Kidney epithelial cell (primary cell): ENCODE data around the gene NUP188. TPM values are rescaled to one million over a fixed set of nuclear protein-coding genes. Genes with fewer than 3 reads are reported as not detected.

Experiments used
- DNase-seq: peaks from one replicate; pipeline ENCODE4 v3.0.0-alpha.2; 2010; ENCODE audit warnings: low read depth
- H3K27me3 ChIP-seq: 2 replicates; pipeline ENCODE4 v1.6.0; 2011; ENCODE audit warnings: low read length; ENCODE audit not compliant: control insufficient read depth, insufficient read depth
- H3K36me3 ChIP-seq: 2 replicates; pipeline ENCODE4 v1.5.1; 2011; ENCODE audit warnings: low read length; ENCODE audit not compliant: control insufficient read depth, insufficient read depth
- H3K4me3 ChIP-seq: 2 replicates; pipeline ENCODE4 v1.5.1; 2011; ENCODE audit warnings: low read depth, mild to moderate bottlenecking, control low read depth, low read length
- CTCF ChIP-seq: IDR thresholded peaks from 2 replicates; pipeline ENCODE4 v1.5.1; 2011; ENCODE audit warnings: mild to moderate bottlenecking, moderate library complexity, low read length, control low read depth, inconsistent platforms; ENCODE audit not compliant: insufficient read depth, poor library complexity, severe bottlenecking
- total RNA-seq: library from RNA; depleted of rRNA; stranded (reverse); fragments of >200 nt; gene quantifications from 2 replicates; pipeline ENCODE4 v1.2.3, GENCODE V29; 2015

The NUP188 gene
- total RNA-seq, 1 donor from 2014 or later, result 35.5 TPM

DNA sequence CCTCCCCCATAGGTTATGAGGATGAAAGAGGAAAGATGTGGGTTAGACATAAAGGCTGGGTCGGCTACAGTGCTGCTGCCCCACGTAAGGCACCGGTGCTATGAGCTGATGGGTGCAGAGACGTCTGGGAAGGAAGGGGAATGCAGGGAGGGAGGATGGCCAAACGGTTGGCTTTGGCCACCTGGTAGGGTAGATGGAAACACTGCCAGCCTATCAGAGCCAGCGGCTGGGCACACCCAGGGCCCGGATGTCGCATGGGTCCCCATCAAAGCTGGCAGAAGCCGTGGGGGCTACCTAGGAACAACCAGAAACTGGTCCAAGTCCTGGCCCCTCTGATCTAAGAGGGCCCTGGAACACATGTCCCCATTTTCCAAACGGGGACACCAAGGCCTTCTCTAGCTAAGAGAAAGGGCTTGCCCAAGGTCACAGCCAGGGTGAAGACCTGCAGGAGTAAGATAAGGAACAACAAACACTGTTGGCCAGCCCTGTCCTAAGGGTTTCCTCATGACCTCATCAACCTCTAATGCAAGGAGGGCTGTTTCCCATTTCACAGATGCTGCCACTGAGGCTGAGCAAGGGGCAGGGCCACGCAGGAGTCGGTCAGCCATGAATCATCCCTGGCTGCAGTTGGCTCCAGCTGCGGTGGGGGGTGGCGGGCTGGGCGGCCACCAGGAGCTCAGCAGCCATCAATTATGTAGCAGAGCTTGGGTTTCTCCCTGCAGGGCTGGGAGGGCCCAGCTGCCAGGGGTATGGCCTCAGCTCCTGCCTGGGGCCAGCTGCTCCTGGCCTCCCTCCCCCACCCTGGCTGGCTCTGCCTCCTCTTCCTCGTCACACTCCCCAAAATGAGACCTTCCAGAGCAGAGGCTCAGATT lies 75.8 kb downstream of the NUP188 start:
- no peak overlapping the region for H3K4me3 ChIP-seq
- DNase-seq, result peak; percentile 42
- TF ChIP-seq CTCF, result no peak
- H3K27me3 ChIP-seq, result no peaks in the 10 kb centered on the region
- no peaks in the 10 kb centered on the region for H3K36me3 ChIP-seq

DNA sequence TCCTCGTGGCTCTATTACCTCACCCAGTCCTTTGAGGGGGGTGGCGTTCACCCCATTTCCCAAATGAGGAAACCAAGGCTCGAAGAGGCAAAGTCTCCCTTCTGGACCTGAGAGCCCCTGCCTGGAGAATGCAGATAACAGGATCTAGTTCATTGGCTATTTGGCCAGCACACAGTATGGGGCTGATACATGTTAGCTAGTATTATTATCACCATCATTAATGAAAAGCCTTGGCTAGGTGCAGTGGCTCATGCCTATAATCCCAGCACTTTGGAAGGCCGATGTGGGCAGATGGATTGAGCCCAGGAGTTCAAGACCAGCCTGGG lies 76.4 kb downstream of the NUP188 start:
- Histone ChIP-seq H3K4me3 (no peak overlapping the region), H3K36me3 (no peaks in the 10 kb centered on the region), H3K27me3 (no peaks in the 10 kb centered on the region)
- DNase-seq, result no peak
- no peak for TF ChIP-seq CTCF

GRCh38 chr9:129026442-129027223 lies 79.1 kb downstream of the NUP188 start:
- H3K27me3 ChIP-seq, result no peaks in the 10 kb centered on the region
- TF ChIP-seq CTCF, result no peak
- DNase-seq, result no peak
- peak overlapping the region; percentile 91 for H3K4me3 ChIP-seq
- no peaks in the 10 kb centered on the region for H3K36me3 ChIP-seq

GRCh38 chr9:129027224-129027684 lies 79.8 kb downstream of the NUP188 start:
- Histone ChIP-seq H3K4me3 (peak overlapping the region; percentile 91), H3K36me3 (no peaks in the 10 kb centered on the region), H3K27me3 (no peaks in the 10 kb centered on the region)
- TF ChIP-seq CTCF, result no peak
- DNase-seq, result no peak

GRCh38 chr9:129027685-129028191 lies 80.2 kb downstream of the NUP188 start:
- peak overlapping the region; percentile 91 for H3K4me3 ChIP-seq
- no peaks in the 10 kb centered on the region for H3K27me3 ChIP-seq
- no peak for DNase-seq
- TF ChIP-seq CTCF, result no peak
- H3K36me3 ChIP-seq, result no peaks in the 10 kb centered on the region
